Epithelial cell of proximal tubule (primary cell): Measurements from ENCODE around the gene LIN7A. TPM values are rescaled to one million over a fixed set of nuclear protein-coding genes. Genes with fewer than 3 reads are reported as not detected.

Source experiments
- DNase-seq: peaks from one replicate; pipeline ENCODE4 v3.0.0-alpha.2; 2011; ENCODE audit warnings: low read depth
- H3K4me3 ChIP-seq: 2 replicates; pipeline ENCODE4 v1.5.1; 2011; ENCODE audit warnings: low read depth, mild to moderate bottlenecking, low read length
- total RNA-seq: library from RNA; depleted of rRNA; stranded (reverse); fragments of >200 nt; gene quantifications from 2 replicates; pipeline ENCODE4 v1.2.3, GENCODE V29; 2015
- TF ChIP-seq, protein P1 (sequence below): conservative IDR thresholded peaks from 2 replicates; pipeline ENCODE4 v1.5.1; 2012; ENCODE audit warnings: low read depth, mild to moderate bottlenecking, low read length

LIN7A gene
- total RNA-seq, 1 donor from 2014 or later: 2.3 TPM

DNA sequence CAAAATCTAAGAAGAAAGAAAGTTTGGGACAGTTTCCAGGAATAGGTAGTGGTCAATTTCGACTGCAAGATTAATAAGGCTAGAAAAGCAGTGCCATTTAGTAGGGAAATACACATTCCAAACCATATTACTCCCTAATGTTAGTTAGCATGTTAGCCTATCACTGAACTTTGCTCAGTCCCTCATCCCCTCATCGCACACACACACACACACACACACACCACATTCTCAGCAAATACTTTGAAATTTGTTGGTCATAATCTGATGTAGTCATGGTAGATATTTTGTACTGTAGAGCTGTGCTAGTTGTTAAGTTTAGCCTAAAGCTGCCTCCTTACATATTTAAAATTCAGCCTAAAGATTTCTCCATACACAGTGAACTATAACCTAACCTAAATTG is 157.0 kb downstream of the LIN7A start:
- H3K4me3 ChIP-seq: no peak overlapping the region
- TF ChIP-seq, protein P1, sequence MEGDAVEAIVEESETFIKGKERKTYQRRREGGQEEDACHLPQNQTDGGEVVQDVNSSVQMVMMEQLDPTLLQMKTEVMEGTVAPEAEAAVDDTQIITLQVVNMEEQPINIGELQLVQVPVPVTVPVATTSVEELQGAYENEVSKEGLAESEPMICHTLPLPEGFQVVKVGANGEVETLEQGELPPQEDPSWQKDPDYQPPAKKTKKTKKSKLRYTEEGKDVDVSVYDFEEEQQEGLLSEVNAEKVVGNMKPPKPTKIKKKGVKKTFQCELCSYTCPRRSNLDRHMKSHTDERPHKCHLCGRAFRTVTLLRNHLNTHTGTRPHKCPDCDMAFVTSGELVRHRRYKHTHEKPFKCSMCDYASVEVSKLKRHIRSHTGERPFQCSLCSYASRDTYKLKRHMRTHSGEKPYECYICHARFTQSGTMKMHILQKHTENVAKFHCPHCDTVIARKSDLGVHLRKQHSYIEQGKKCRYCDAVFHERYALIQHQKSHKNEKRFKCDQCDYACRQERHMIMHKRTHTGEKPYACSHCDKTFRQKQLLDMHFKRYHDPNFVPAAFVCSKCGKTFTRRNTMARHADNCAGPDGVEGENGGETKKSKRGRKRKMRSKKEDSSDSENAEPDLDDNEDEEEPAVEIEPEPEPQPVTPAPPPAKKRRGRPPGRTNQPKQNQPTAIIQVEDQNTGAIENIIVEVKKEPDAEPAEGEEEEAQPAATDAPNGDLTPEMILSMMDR: no peak
- no peak for DNase-seq

DNA sequence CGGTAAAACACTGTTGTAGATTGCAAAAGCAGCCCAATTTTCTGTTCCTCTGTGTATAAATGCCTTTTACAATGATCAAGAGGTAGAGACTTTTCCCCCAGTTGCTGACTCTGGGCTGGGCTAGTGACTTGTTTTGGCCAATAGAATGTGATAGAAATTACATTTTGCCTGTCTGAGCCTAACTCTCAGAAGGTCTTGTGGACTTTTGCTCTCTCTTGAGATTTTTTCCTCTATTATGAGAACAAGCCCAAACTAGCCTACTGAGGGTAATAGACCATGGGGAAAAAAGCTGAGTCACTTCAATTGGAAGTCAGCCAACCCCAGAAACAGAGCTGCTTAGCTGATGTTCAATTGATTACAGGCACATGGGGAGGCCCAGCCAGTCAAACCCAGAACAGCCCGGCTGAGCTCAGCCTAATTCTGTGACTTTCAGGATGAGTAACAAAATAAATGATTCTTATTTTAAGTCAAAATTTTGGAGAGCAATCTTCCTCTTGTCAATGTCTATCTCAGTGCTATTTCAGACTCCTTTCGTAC is 159.7 kb downstream of the LIN7A start:
- DNase-seq: peak; percentile 93
- TF ChIP-seq, protein P1: no peak
- no peak overlapping the region for H3K4me3 ChIP-seq

DNA sequence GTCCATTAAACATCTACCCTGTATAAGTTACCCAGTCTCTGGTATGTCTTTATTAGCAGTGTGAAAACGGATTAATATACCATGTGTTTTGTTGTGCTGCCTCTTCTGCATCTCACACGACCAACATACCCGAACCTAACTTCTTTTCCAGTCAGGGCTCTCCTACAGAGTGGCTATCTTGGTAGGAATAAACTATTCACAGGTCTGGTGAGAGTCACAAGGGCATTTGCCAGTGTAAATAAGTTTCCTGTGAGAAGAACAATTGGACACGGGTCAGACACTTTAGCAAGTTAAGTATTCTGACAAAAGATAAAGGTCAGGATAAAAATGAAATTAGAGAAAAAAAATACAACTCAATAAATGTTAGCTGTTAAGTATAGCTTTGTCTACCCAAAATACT is 160.1 kb downstream of the LIN7A start:
- TF ChIP-seq, protein P1: no peak
- DNase-seq: peak; percentile 50
- H3K4me3 ChIP-seq: no peak overlapping the region

DNA sequence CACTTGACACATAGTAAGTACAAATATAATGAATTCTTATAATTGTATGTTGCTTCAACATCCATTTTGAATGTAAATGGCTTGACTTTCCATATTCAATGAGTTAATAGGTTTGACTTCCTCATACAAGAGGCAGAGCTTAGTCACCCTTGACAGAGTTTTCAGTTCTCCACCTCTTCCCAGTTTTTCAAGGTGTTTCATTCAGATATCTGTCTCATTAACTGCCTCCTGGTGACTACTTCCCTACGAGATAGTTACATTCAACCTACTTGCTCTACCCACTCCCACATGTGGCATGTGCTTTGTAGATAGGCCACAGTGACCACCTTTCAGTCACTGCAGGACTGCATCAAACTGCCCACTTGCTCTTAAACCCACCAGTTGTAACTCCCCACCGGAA is 161.0 kb downstream of the LIN7A start:
- no peak for DNase-seq
- no peak overlapping the region for H3K4me3 ChIP-seq
- TF ChIP-seq, protein P1: no peak

DNA sequence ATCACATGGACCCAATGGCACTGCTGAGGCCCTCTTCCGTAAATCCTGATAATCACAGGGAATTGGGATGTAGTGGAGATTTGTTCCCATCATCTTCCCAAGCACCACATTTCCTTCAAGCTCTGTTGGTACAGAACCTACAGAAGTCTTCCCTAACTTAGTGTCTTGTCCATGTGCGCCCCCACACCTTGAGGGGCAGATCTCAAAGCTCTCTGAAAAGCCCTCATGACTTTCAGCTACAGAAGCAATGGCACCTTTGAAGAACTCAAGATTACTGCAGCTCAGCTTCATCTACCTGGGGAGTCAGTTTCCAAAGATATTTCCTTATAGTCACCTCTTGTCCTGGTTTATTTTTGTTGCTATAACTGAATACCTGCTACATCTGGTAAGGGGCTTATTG is 166.8 kb downstream of the LIN7A start:
- H3K4me3 ChIP-seq: no peak overlapping the region
- no peak for DNase-seq
- TF ChIP-seq, protein P1: no peak

DNA sequence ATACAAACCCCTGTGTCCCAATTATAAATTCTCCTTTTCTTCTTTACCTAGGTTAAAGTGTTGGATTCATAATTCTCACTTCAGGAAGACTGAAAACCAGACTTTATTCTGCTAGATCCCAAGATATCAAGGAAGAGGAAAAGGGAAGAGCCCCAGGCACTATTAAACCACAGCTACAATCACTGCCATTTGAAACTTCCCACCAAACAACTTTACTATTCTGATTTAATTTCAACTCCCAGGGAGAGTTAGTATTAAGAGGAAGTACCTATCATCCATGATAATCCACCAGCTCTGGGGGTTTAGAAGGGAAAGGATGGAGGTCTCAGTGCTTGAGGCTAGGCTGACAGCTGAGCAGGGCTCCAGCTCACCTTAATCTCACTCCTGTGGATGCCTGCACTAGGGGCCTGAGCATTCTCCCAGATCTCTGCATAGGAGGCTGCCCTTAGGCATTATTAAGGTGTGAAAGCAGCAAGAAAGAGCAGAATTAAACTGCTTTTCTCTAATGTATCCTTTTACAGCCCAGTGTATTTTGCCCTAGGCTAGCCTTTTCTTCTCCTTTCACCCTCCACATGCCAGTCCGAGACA is 168.1 kb downstream of the LIN7A start:
- TF ChIP-seq, protein P1: no peak
- H3K4me3 ChIP-seq: no peak overlapping the region
- no peak for DNase-seq

DNA sequence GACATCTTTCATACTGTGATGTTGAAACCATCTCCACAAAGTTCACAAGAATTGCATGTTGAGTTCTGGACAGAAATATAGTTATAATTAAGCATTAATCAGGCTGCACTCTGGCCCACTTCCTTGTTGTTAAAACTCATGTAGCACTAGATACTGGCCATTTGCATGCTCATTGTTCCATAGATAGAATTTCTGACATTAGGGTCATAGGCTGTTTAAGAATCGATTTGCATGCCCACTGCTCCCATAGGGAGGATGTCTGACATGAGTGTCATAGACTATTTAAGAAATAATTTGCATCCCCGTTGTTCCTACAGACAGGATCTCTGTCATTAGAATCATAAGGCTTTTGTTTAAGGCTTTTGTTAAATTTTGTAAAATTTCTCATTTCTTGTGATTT is 170.8 kb downstream of the LIN7A start:
- TF ChIP-seq, protein P1: no peak
- no peak for DNase-seq
- no peak overlapping the region for H3K4me3 ChIP-seq
